OCI-LY7 (cell line): ENCODE data around the gene ENOPH1.

Experiments
- EZH2phosphoT487 ChIP-seq: fragments of 200-600 bp; sonication (generic); IDR thresholded peaks from 2 replicates; pipeline ENCODE4 v1.6.1; 2018; ENCODE audit warnings: low read depth, borderline replicate concordance, mild to moderate bottlenecking, mixed run types, antibody characterized with exemption, low read length, moderate library complexity, mixed read lengths
- TF ChIP-seq, protein P1 (sequence below): fragments of 200-600 bp; sonication (generic); conservative IDR thresholded peaks from 2 replicates; pipeline ENCODE4 v1.5.1; 2014; ENCODE audit warnings: mild to moderate bottlenecking, antibody characterized with exemption, low read length, moderate library complexity, mixed read lengths

DNA sequence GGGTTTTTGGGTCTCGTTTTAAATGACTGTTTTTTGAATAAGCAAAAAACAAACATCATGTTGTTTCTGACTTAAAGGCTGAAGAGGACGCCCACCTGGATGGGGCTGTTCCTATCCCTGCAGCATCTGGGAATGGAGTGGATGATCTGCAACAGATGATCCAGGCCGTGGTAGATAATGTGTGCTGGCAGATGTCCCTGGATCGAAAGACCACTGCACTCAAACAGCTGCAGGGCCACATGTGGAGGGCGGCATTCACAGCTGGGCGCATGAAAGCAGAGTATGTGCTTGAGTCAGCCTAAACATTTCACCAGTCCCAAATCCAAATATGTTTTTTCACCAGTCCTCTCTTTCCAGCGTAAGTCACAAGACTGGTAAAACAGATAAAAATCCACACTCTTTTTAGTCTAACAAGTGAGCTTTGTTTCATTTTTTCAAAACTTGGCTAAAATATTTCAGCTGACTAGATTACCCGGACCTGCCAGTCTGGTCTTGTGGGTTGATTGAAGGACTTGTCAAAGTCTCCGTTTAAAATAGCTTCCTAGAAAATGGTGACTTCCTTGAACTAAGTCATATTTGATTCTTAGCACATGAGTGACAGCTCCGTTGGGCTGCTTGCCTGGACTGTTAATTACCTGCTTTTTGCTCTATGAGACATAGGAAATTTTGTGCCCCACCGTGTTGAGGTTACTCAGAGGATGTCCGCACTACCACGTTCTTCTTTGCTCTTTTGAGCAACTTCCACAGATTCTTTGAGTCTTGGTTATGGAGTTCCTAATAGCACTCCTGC lies 20.8 kb downstream of the ENOPH1 start:
- TF ChIP-seq, protein P1, sequence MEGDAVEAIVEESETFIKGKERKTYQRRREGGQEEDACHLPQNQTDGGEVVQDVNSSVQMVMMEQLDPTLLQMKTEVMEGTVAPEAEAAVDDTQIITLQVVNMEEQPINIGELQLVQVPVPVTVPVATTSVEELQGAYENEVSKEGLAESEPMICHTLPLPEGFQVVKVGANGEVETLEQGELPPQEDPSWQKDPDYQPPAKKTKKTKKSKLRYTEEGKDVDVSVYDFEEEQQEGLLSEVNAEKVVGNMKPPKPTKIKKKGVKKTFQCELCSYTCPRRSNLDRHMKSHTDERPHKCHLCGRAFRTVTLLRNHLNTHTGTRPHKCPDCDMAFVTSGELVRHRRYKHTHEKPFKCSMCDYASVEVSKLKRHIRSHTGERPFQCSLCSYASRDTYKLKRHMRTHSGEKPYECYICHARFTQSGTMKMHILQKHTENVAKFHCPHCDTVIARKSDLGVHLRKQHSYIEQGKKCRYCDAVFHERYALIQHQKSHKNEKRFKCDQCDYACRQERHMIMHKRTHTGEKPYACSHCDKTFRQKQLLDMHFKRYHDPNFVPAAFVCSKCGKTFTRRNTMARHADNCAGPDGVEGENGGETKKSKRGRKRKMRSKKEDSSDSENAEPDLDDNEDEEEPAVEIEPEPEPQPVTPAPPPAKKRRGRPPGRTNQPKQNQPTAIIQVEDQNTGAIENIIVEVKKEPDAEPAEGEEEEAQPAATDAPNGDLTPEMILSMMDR: no peak
- no peak for TF ChIP-seq EZH2phosphoT487
